Measurements from ENCODE around the gene RIPPLY1. TPM values are rescaled to one million over a fixed set of nuclear protein-coding genes. Genes with fewer than 3 reads are reported as not detected.

Gene RIPPLY1
- total and polyA plus RNA-seq, 9 of the 15 experiments (the other 6 are each of a cell fraction or from before 2014, with no cell fraction given): not detected

DNA sequence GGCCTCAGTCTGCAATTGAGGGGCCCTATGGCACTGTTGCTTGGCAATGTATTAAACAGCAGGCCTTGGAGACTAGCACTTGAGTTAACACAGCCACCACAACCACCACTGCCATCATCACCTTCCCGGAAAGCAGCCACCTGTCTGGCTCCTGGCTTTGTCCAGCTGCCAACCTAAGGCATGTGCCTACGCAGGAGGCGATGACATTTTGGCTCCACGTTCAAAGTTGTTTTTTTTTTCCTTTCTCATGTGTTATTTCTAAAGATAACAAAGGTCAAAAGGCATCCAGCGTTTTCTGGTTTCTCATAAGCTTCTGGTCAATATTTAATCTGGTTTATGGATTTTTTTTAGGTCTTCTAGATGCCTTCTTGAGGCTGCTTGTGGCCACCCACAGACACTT is 24.6 kb upstream of the RIPPLY1 start:
- FAIRE-seq: no peak
- intact Hi-C loops (cut with micrococcal nuclease): no loop called here
- H3K27ac ChIP-seq (ENCODE audit: extremely low read depth, low read depth, low read length): no peak overlapping the region
- TF ChIP-seq ZSCAN32 (CRISPR knock-in tag; IDR thresholded peaks at IDR 0.05) (no peak), HNRNPH1 (optimal IDR thresholded peaks at IDR 0.05; ENCODE audit: low read depth, low read length) (no peak), SIN3A (IDR thresholded peaks at IDR 0.05; ENCODE audit: borderline replicate concordance in 2 of 2, control insufficient read depth in 1 of 2, low read depth in 2 of 2, low read length in 2 of 2) (no peak), PYGO2 (tag; IDR thresholded peaks at IDR 0.05) (no peak), SMARCB1 (IDR thresholded peaks at IDR 0.05; ENCODE audit: insufficient read length, low read depth) (no peak), NR4A1 (CRISPR knock-in tag; IDR thresholded peaks at IDR 0.05) (no peak), NR4A1 (tag; IDR thresholded peaks at IDR 0.05) (no peak), RBM14 (IDR thresholded peaks at IDR 0.05; ENCODE audit: borderline replicate concordance, insufficient read depth, low read depth, low read length) (no peak), MTF1 (CRISPR knock-in tag; IDR thresholded peaks at IDR 0.05; ENCODE audit: borderline replicate concordance) (no peak), BRCA1 (IDR thresholded peaks at IDR 0.05) (no peak), BRCA1 (CRISPR knock-in tag; IDR thresholded peaks at IDR 0.05) (no peak), CBX3 (IDR thresholded peaks at IDR 0.05; ENCODE audit: borderline replicate concordance in 1 of 2, low read length in 2 of 2) (no peak), ZEB2 (IDR thresholded peaks at IDR 0.05) (no peak)
- TF ChIP-seq, protein P1, sequence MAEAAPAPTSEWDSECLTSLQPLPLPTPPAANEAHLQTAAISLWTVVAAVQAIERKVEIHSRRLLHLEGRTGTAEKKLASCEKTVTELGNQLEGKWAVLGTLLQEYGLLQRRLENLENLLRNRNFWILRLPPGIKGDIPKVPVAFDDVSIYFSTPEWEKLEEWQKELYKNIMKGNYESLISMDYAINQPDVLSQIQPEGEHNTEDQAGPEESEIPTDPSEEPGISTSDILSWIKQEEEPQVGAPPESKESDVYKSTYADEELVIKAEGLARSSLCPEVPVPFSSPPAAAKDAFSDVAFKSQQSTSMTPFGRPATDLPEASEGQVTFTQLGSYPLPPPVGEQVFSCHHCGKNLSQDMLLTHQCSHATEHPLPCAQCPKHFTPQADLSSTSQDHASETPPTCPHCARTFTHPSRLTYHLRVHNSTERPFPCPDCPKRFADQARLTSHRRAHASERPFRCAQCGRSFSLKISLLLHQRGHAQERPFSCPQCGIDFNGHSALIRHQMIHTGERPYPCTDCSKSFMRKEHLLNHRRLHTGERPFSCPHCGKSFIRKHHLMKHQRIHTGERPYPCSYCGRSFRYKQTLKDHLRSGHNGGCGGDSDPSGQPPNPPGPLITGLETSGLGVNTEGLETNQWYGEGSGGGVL (CRISPR knock-in tag; IDR thresholded peaks at IDR 0.05): no peak
- TF ChIP-seq, protein P2, sequence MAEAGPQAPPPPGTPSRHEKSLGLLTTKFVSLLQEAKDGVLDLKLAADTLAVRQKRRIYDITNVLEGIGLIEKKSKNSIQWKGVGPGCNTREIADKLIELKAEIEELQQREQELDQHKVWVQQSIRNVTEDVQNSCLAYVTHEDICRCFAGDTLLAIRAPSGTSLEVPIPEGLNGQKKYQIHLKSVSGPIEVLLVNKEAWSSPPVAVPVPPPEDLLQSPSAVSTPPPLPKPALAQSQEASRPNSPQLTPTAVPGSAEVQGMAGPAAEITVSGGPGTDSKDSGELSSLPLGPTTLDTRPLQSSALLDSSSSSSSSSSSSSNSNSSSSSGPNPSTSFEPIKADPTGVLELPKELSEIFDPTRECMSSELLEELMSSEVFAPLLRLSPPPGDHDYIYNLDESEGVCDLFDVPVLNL (CRISPR knock-in tag; IDR thresholded peaks at IDR 0.05; ENCODE audit: low read depth): no peak
- TF ChIP-seq, protein P3, sequence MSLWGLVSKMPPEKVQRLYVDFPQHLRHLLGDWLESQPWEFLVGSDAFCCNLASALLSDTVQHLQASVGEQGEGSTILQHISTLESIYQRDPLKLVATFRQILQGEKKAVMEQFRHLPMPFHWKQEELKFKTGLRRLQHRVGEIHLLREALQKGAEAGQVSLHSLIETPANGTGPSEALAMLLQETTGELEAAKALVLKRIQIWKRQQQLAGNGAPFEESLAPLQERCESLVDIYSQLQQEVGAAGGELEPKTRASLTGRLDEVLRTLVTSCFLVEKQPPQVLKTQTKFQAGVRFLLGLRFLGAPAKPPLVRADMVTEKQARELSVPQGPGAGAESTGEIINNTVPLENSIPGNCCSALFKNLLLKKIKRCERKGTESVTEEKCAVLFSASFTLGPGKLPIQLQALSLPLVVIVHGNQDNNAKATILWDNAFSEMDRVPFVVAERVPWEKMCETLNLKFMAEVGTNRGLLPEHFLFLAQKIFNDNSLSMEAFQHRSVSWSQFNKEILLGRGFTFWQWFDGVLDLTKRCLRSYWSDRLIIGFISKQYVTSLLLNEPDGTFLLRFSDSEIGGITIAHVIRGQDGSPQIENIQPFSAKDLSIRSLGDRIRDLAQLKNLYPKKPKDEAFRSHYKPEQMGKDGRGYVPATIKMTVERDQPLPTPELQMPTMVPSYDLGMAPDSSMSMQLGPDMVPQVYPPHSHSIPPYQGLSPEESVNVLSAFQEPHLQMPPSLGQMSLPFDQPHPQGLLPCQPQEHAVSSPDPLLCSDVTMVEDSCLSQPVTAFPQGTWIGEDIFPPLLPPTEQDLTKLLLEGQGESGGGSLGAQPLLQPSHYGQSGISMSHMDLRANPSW (CRISPR knock-in tag; IDR thresholded peaks at IDR 0.05): no peak
- TF ChIP-seq, protein P4, sequence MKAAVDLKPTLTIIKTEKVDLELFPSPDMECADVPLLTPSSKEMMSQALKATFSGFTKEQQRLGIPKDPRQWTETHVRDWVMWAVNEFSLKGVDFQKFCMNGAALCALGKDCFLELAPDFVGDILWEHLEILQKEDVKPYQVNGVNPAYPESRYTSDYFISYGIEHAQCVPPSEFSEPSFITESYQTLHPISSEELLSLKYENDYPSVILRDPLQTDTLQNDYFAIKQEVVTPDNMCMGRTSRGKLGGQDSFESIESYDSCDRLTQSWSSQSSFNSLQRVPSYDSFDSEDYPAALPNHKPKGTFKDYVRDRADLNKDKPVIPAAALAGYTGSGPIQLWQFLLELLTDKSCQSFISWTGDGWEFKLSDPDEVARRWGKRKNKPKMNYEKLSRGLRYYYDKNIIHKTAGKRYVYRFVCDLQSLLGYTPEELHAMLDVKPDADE (conservative IDR thresholded peaks at IDR 0.05; ENCODE audit: control insufficient read depth, low read depth, low read length): no peak

More for the DNA sequence above, 24.6 kb upstream of the RIPPLY1 start:
- CTCF ChIA-PET (ENCODE audit: low intra/inter-chr PET ratio): no interaction called here
- Histone ChIP-seq H3K36me3 (ENCODE audit: control insufficient read depth, insufficient read depth, low read length) (no peaks in the 10 kb centered on the region), H3K9me3 (replicated peaks; ENCODE audit: control insufficient read depth, insufficient read depth, low read depth, low read length) (no peaks in the 10 kb centered on the region), H4K20me1 (replicated peaks; ENCODE audit: control insufficient read depth, insufficient read depth, low read length) (no peaks in the 10 kb centered on the region), H3K27me3 (ENCODE audit: control insufficient read depth in 2 of 2, insufficient read depth in 2 of 2, low read length in 2 of 2) (no peaks in the 10 kb centered on the region; a peak in 1 of 5 replicates), H3K9ac (ENCODE audit: insufficient read depth in 1 of 2, low read depth in 2 of 2, low read length in 2 of 2) (no peak overlapping the region), H3K4me1 (replicated peaks in 1 of 2; ENCODE audit: control insufficient read depth in 2 of 2, insufficient read depth in 2 of 2, low read length in 2 of 2) (no peaks in the 10 kb centered on the region), H3K9me1 (ENCODE audit: control insufficient read depth, insufficient read depth, low read length) (no peaks in the 10 kb centered on the region), H3K79me2 (ENCODE audit: control insufficient read depth, insufficient read depth, low read length) (no peaks in the 10 kb centered on the region), H2AFZ (ENCODE audit: low read depth, low read length) (no peak overlapping the region), H3K4me2 (ENCODE audit: insufficient read depth, low read length) (no peak overlapping the region), H3K4me3 (no peak overlapping the region)
- DNase-seq (ENCODE audit: extremely low read depth in 1 of 4, low spot score in 3 of 4) (no peak), ATAC-seq (no peak)
- BruUV-seq (replicated peaks): no TSS peak
- in situ Hi-C loops (cut with MboI): no loop called here
- POLR2A ChIA-PET: no interaction called here
- WGBS (ENCODE audit: insufficient coverage, low coverage, missing lambda C conversion rate): 0% methylated on average over 4 of the region's 5 CpGs
